Type B pancreatic cell (in vitro differentiated cells): ENCODE measurements around the gene COPZ2. TPM values are rescaled to one million over a fixed set of nuclear protein-coding genes. Genes with fewer than 3 reads are reported as not detected.
"Not testable (repeated sequence)": the region's sequence is repeated elsewhere in the genome, so short reads cannot be mapped to it uniquely, and the experiment has no call there.

Experiments used
- DNase-seq: peaks from one replicate; pipeline ENCODE4 v3.0.0; 2021; ENCODE audit warnings: mixed read lengths; ENCODE audit not compliant: unreplicated experiment; ENCODE audit errors: extremely low spot score
- H3K27ac Mint-ChIP-seq: 2 replicates; pipeline ENCODE4 v1.8.0; 2021; ENCODE audit warnings: mild to moderate bottlenecking, mixed read lengths
- H3K27me3 Mint-ChIP-seq: 2 replicates; pipeline ENCODE4 v1.8.0; 2021; ENCODE audit warnings: mixed read lengths
- H3K36me3 Mint-ChIP-seq: 2 replicates; pipeline ENCODE4 v1.8.0; 2021; ENCODE audit warnings: mixed read lengths
- H3K4me1 Mint-ChIP-seq: one replicate; pipeline ENCODE4 v1.8.0; 2021; ENCODE audit warnings: mixed read lengths; ENCODE audit not compliant: unreplicated experiment
- H3K4me3 Mint-ChIP-seq: 2 replicates; pipeline ENCODE4 v1.8.0; 2021; ENCODE audit warnings: mild to moderate bottlenecking, mixed read lengths
- H3K9me3 Mint-ChIP-seq: 2 replicates; pipeline ENCODE4 v1.8.0; 2021; ENCODE audit warnings: mixed read lengths
- total RNA-seq: library from RNA; stranded (reverse); gene quantifications from 2 replicates; pipeline ENCODE4 v1.2.1, GENCODE V29; 2021; ENCODE audit warnings: low replicate concordance
- TF ChIP-seq, protein P1 (sequence below): fragments of 200-600 bp; sonication (generic); conservative IDR thresholded peaks from 2 replicates; pipeline ENCODE4 v1.5.0; 2021; ENCODE audit warnings: antibody characterized with exemption, mild to moderate bottlenecking

The COPZ2 gene
- total RNA-seq, 1 donor from 2014 or later: 5.7 TPM

DNA sequence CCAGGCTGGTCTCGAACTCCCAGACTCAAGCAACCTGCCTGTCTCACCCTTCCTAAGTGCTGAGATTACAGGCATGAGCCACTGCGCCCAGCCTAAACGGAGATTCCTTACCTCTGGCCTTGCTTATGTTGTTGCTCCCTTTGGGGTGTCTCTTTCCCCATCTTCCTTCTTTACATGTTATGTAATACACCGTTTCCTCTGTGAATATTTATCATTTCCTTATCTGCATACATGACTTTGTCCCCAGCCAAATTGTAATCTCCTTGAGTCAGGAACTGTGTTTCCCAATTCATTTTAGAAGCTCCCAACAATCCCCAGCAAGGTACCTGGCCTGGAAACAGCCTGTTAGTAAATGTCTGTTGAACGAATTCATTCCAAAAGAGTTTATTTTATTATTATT is 15.7 kb downstream of the COPZ2 start:
- Mint-ChIP-seq H3K9me3 (no peaks in the 10 kb centered on the region), H3K36me3 (no peaks in the 10 kb centered on the region), H3K4me1 (peaks cover 26% of the 10 kb centered on the region), H3K27me3 (peaks cover 45% of the 10 kb centered on the region), H3K4me3 (no peak overlapping the region), H3K27ac (no peak overlapping the region)
- no peak for DNase-seq
- TF ChIP-seq, protein P1, sequence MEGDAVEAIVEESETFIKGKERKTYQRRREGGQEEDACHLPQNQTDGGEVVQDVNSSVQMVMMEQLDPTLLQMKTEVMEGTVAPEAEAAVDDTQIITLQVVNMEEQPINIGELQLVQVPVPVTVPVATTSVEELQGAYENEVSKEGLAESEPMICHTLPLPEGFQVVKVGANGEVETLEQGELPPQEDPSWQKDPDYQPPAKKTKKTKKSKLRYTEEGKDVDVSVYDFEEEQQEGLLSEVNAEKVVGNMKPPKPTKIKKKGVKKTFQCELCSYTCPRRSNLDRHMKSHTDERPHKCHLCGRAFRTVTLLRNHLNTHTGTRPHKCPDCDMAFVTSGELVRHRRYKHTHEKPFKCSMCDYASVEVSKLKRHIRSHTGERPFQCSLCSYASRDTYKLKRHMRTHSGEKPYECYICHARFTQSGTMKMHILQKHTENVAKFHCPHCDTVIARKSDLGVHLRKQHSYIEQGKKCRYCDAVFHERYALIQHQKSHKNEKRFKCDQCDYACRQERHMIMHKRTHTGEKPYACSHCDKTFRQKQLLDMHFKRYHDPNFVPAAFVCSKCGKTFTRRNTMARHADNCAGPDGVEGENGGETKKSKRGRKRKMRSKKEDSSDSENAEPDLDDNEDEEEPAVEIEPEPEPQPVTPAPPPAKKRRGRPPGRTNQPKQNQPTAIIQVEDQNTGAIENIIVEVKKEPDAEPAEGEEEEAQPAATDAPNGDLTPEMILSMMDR: no peak

DNA sequence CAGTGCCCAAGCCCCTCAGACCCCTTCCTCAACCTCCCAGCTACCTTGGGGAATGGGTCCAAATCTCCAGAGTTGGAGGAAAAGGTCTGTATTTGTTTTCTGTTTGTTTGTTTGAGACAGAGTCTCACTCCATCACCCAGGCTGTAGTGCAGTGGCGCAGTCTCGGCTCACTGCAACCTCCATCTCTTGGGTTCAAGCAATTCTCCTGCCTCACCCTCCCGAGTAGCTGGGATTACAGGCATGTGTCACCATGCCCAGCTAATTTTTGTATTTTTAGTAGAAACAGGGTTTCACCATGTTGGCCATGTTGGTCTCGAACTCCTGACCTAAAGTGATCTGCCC is 19.8 kb downstream of the COPZ2 start:
- Mint-ChIP-seq H3K27me3 (peaks cover 41% of the 10 kb centered on the region), H3K4me1 (peaks cover 37% of the 10 kb centered on the region)
- not testable (repeated sequence) for H3K4me3 Mint-ChIP-seq, H3K27ac Mint-ChIP-seq, H3K36me3 Mint-ChIP-seq, H3K9me3 Mint-ChIP-seq, DNase-seq

DNA sequence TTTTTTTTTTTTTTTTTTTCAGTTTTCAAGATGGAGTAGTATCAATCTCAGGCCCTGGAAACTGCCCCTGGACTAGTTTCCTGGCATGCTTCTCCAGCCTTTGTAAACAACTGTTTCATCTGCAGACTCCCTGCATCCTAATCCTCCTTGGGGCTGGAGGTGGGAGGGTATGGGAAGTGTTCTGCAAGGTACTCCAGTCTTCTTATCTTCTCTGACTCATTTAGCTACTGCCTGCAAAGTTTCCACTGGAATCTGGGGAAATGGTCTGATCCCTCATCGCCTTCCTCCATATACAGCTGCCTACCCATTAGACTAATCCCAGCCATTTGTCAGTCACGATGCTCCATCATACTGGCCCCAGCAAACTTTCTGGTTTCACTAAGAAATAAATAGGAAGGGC is 21.5 kb downstream of the COPZ2 start:
- Mint-ChIP-seq H3K4me1 (peaks cover 45% of the 10 kb centered on the region), H3K27me3 (peaks cover 34% of the 10 kb centered on the region), H3K27ac (no peak overlapping the region), H3K9me3 (no peaks in the 10 kb centered on the region), H3K36me3 (no peaks in the 10 kb centered on the region), H3K4me3 (no peak overlapping the region)
- TF ChIP-seq, protein P1: no peak
- no peak for DNase-seq

DNA sequence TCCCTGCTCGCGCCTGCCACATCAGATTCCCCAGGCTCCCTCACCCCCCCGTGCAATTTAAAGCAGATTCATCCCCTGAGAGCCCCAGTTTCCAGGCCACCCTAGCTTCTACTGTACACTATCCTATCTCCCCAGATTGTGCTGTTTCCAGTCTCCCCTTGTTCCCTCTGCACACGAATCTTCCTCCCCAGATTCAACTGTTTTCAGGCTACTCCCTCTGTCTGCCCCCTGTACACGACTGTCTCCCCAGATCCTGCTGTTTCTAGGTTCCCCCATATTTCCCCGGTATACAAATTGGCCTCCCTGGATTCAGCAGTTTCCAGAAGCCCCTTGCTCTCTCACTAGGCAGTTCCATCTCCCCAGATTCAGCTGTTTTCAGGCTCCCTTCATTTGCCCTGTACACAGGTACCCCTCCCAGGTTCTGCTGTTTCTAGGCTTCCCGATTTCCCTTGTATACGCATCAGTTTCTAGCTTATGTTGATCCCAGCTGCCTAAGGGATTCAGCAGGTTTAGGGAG is 22.9 kb downstream of the COPZ2 start:
- TF ChIP-seq, protein P1: no peak
- DNase-seq: no peak
- no peaks in the 10 kb centered on the region for H3K9me3 Mint-ChIP-seq
- no peak overlapping the region for H3K27ac Mint-ChIP-seq
- peaks cover 47% of the 10 kb centered on the region for H3K4me1 Mint-ChIP-seq
- H3K4me3 Mint-ChIP-seq: peak overlapping the region; percentile 53
- H3K27me3 Mint-ChIP-seq: peaks cover 29% of the 10 kb centered on the region
- no peaks in the 10 kb centered on the region for H3K36me3 Mint-ChIP-seq

DNA sequence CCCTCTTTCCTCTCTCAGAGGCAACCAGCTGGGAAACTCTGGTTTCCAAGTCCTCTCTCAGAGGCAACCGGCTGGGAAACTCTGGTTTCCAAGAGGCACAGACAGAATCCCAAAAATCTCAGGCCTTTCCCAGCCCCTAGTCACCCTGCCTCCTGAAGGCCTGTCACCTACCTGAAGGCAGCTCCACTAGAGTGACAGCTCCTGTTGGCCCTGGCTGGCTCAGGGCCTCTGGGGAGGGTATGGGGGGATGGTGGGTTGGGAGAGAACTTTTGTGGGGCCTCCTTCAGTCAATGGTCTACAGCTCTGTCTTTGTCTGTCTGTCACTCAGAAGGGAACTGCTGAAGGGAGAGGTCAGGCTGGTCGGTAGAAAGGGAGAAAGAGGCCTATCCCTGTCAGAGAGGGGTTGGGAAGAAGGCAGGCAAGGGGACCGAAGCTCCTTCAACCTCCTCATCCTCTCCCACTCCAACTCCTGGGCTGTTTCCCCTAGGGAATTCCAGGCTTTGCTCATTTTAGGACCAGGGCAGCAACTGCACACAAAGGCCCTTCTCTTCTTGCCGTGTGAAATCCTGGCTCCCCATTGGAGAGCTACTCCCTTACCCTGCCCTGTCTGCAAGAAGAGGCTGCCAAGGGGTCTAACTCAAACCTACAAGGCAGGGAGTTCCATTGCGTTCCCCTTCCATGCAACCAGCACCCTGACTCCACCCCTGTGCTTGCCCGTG is 23.6 kb downstream of the COPZ2 start:
- no peak for DNase-seq
- Mint-ChIP-seq H3K36me3 (no peaks in the 10 kb centered on the region), H3K27me3 (peaks cover 27% of the 10 kb centered on the region), H3K4me3 (peak overlapping the region; percentile 87), H3K4me1 (peaks cover 47% of the 10 kb centered on the region), H3K27ac (no peak overlapping the region), H3K9me3 (no peaks in the 10 kb centered on the region)
- TF ChIP-seq, protein P1: no peak

DNA sequence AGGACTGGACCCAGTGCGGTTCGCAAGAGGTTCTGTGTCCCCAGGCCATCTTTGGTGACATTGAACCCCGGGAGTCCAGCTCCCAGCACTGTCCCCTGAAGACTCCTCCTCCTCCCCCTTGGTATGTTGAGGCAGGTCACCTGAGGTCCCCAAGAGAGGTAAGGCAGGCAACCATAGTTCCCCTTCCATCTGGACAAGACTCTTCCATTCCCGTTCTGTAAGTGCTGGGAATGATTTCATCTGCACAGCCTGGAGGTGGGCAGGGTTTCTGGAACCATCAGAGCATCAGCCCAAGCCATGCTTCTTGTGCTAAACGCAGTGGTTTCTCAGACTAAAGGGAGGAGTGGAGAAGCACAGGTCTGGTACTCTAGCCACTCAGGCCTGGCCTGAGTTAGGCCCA is 24.9 kb downstream of the COPZ2 start:
- TF ChIP-seq, protein P1: no peak
- no peaks in the 10 kb centered on the region for H3K36me3 Mint-ChIP-seq

More for the DNA sequence above, 24.9 kb downstream of the COPZ2 start:
- H3K4me1 Mint-ChIP-seq: peaks cover 45% of the 10 kb centered on the region
- H3K27ac Mint-ChIP-seq: peak overlapping the region; percentile 63
- peak overlapping the region; percentile 87 for H3K4me3 Mint-ChIP-seq
- H3K27me3 Mint-ChIP-seq: peaks cover 20% of the 10 kb centered on the region
- DNase-seq: no peak
- no peaks in the 10 kb centered on the region for H3K9me3 Mint-ChIP-seq
